D721Med (cell line): ENCODE results near the gene BMPR1A.
"Not testable (repeated sequence)": the region's sequence is repeated elsewhere in the genome, so short reads cannot be mapped to it uniquely, and the experiment has no call there.

Experiments used
- DNase-seq: peaks from one replicate; pipeline ENCODE4 v3.0.0; 2011; ENCODE audit warnings: low spot score; ENCODE audit not compliant: insufficient read length
- FAIRE-seq: peaks from 2 replicates; lab custom pipeline; 2011; peaks lifted over from hg19 to GRCh38; lab: Jason Lieb, UNC
- TF ChIP-seq, protein P1 (sequence below): IDR thresholded peaks from 2 replicates; pipeline ENCODE4 v1.5.1; 2012; ENCODE audit warnings: mild to moderate bottlenecking, control low read depth; ENCODE audit not compliant: insufficient read depth; ENCODE audit errors: missing control alignments

BMPR1A gene

DNA sequence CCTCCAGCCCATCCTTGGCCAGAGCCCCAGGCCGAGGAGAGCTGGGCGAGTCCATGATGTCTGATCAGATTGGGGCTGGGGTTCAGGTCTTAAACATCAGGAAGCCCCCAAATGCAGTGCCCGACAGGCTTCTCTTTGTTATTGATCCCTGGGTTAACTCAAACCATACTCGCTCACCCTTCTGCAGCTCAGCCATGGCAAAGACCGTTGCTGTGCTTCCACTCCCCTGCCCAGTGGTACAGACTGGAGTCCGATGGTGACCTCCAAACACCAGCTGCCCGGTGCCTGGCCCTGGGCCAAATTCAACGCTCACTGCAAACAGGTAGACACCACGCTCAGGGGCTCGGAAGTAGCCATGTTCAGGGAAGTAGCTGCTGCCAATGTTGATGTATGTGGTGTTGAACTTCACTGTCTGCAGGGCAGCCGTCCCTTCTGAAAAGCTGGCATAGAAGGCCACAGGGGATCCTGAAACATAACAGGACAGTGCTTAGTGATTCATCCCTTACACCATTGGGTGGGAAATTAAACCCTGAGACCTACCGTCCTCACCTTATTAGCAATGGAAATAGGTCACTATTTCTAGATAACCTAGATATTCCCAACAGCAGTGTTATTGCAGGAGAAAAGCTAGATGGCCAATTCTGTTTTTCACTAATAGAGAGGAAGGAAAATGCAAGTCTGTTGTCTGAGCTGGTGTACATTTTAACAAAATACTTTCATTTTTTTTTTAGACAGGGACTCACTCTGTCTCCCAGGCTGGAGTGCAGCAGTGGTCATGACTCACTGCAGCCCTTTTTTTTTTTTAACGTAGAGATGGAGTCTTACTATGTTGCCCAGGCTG is 180.5 kb downstream of the BMPR1A start:
- FAIRE-seq = no peak
- DNase-seq = no peak
- TF ChIP-seq, protein P1, sequence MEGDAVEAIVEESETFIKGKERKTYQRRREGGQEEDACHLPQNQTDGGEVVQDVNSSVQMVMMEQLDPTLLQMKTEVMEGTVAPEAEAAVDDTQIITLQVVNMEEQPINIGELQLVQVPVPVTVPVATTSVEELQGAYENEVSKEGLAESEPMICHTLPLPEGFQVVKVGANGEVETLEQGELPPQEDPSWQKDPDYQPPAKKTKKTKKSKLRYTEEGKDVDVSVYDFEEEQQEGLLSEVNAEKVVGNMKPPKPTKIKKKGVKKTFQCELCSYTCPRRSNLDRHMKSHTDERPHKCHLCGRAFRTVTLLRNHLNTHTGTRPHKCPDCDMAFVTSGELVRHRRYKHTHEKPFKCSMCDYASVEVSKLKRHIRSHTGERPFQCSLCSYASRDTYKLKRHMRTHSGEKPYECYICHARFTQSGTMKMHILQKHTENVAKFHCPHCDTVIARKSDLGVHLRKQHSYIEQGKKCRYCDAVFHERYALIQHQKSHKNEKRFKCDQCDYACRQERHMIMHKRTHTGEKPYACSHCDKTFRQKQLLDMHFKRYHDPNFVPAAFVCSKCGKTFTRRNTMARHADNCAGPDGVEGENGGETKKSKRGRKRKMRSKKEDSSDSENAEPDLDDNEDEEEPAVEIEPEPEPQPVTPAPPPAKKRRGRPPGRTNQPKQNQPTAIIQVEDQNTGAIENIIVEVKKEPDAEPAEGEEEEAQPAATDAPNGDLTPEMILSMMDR = no peak

DNA sequence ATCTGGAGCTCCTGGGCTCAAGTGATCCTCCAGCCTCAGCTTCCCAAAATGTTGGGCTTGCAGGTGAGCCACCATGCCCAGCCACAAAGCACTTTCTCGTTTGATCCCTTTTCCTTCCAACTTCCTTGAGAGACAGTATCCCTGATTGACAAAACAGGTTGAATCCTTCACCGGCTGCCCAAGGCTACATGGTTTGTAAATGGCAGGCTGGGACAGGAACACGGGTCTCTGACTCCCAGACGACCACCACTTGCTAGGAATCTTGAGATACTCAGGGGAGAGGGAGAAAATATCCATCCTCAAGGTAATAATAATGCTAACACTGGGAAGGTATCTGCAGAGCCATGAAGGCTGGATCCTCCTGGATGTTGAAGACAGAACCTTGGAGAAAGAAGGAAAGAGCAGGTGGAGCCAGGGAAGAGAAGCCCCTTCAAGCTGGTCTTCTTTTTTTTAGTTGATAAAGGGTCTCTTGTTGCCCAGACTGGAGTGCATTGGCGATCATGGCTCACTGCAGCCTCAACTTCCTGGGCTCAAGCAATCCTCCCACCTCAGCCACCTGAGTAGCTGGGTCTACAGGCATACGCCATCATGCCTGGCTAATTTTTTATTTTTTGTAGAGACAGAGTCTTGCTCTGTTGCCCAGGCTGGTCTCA is 181.2 kb downstream of the BMPR1A start:
- FAIRE-seq = no peak
- DNase-seq = no peak
- TF ChIP-seq, protein P1 = no peak

DNA sequence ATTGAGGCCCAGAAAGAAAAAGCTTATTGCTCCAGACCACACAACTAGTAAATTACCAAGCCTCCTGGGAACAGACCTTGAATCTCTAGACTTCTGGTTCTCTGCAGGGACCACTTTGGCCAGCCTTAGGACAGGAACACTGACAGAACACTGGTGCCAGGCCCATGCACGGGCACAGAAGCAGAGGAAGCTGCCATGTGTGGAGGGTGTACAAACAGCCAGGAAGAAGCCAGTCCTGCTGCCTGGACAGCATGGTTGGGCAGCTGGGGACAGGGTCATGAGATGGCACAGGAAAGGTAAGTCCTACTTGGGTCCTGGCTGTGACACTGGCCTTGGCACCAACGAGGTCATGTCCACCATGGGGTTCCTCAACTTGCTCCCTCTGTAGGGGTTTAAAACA is 181.8 kb downstream of the BMPR1A start:
- DNase-seq (no peak), FAIRE-seq (no peak)
- TF ChIP-seq, protein P1 = no peak

DNA sequence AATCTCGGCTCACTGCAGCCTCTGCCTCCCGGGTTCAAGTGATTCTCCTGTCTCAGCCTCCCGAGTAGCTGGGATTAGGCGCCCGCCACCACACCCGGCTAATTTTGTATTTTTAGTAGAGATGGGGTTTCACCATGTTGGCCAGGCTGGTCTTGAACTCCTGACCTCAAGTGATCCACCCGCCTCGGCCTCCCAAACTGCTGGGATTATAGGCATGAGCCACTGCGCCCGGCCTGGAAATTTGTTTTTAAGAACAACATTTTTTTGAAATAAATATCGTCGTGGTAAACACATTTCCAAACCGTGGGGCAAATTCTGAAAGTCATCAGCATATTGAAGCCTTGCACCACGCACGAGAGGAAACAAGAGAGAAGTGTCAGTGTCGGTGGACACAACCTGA is 183.7 kb downstream of the BMPR1A start:
- not testable (repeated sequence) for FAIRE-seq, DNase-seq

DNA sequence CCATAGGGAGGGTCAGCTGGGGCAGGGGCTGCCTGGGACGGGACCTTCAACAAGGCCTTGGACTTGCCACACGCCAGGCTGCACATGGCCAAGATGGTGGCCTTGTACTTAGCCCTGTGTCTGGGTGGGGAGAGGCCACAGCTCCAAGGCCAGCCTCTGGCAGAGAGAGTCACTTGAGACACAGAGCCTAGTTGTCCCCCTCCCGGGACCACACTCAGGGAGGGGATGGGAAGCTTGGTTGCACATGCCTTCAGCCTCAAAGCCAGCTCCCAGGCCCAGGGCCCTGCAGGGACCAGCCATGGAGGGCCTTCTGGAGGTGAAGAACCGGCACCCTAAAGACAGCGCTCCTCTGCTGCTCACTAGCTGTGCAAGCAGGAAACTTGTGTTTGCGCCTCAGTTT is 184.3 kb downstream of the BMPR1A start:
- TF ChIP-seq, protein P1 = no peak
- no peak for DNase-seq
- FAIRE-seq = no peak

DNA sequence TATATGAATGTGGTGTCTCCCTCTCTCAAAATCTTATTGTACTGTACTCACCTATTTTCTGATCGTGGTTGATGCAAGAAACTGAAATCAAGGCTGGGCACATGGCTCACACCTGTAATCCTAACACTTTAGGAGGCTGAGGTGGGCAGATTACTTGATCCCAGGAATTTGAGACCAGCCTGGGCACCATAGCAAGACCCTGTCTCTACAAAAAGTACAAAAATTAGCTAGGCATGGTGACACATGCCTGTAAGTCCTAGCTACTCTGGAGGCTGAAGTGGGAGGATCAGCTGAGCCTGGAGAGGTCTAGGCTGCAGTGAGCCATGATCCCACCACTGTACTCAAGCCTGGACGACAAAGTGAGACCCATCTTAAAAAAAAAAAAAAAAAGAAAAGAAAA is 185.0 kb downstream of the BMPR1A start:
- DNase-seq = no peak
- TF ChIP-seq, protein P1 = no peak
- FAIRE-seq = no peak

DNA sequence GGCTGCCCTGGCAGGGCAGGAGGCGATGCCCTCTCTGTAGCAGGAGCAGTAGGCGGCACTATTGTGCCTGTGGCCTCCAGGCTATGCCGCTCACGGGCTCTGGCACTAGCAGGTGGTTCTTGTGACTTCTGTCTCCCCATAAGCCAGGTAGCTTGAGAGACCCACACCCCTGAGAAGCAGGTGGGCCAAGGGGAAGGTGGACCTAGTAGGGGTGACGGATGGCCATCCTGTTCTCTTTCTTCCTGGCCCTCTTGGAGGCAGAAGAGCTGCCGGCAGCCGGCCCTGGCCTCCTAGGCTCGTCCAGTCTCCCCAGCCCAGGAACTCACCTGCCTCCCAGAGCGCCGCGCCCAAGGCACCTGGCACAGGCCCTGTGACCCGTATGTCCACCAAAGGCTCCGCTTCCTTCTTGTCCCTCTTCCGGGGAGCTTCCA is 185.6 kb downstream of the BMPR1A start:
- TF ChIP-seq, protein P1 = no peak
- no peak for FAIRE-seq
- DNase-seq = no peak
